ENCODE data around the gene RASD1. TPM values are rescaled to one million over a fixed set of nuclear protein-coding genes. Genes with fewer than 3 reads are reported as not detected.

The RASD1 gene
- total and polyA plus RNA-seq, 2 experiments from 2014 or later: 23.5 to 46.9 TPM

DNA sequence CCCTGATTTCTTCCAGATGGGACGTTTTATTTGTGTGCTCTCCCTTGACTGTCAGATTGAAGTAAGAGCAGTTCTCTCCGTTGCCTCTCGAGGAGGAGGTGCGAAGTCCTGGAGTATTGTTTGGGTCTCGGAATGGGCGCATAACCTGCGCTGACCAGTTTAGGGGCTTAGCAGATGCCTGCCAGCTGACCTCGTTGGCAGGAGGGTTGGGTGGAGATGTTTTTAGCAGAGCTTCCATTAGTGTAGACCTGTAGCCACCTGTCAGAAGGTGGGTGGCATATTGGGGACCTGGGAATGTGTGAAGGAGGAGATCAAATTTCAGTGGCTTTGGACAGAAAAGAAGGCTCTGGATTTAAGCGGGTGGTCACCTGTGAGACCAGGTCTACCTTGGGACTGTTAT, 3.6 kb downstream of the RASD1 start:
- no peaks in the 10 kb centered on the region for H3K9me2 ChIP-seq (replicated peaks; ENCODE audit: insufficient read depth)
- H2AFZ ChIP-seq: no peak overlapping the region
- no peak overlapping the region for H3K4me3 ChIP-seq
- no peak overlapping the region for H3K4me2 ChIP-seq
- no peak for TF ChIP-seq EZH2 (IDR thresholded peaks at IDR 0.05; ENCODE audit: borderline replicate concordance)
- TF ChIP-seq, protein P1, sequence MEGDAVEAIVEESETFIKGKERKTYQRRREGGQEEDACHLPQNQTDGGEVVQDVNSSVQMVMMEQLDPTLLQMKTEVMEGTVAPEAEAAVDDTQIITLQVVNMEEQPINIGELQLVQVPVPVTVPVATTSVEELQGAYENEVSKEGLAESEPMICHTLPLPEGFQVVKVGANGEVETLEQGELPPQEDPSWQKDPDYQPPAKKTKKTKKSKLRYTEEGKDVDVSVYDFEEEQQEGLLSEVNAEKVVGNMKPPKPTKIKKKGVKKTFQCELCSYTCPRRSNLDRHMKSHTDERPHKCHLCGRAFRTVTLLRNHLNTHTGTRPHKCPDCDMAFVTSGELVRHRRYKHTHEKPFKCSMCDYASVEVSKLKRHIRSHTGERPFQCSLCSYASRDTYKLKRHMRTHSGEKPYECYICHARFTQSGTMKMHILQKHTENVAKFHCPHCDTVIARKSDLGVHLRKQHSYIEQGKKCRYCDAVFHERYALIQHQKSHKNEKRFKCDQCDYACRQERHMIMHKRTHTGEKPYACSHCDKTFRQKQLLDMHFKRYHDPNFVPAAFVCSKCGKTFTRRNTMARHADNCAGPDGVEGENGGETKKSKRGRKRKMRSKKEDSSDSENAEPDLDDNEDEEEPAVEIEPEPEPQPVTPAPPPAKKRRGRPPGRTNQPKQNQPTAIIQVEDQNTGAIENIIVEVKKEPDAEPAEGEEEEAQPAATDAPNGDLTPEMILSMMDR (IDR thresholded peaks at IDR 0.05; ENCODE audit: poor library complexity): no peak
- TF ChIP-seq EZH2phosphoT487 (IDR thresholded peaks at IDR 0.05; ENCODE audit: low read depth, severe bottlenecking, unreplicated experiment): no peak
- H3K27me3 ChIP-seq: peaks cover 9% of the 10 kb centered on the region
- no peak overlapping the region for H3K27ac ChIP-seq
- no peaks in the 10 kb centered on the region for H4K20me1 ChIP-seq (ENCODE audit: insufficient read depth, poor library complexity, severe bottlenecking)
- peaks cover 3% of the 10 kb centered on the region for H3K79me2 ChIP-seq
- 80% methylated on average over 9 of the region's 9 CpGs for WGBS (ENCODE audit: low lambda C conversion rate, missing lambda C conversion rate)
- peaks cover 21% of the 10 kb centered on the region for H3K4me1 ChIP-seq (ENCODE audit: insufficient read depth)
- H3K36me3 ChIP-seq (replicated peaks; ENCODE audit: insufficient read depth, low read depth): no peaks in the 10 kb centered on the region
- DNase-seq (ENCODE audit: low spot score): no peak
- H3K9me3 ChIP-seq (ENCODE audit: low read depth): no peaks in the 10 kb centered on the region

DNA sequence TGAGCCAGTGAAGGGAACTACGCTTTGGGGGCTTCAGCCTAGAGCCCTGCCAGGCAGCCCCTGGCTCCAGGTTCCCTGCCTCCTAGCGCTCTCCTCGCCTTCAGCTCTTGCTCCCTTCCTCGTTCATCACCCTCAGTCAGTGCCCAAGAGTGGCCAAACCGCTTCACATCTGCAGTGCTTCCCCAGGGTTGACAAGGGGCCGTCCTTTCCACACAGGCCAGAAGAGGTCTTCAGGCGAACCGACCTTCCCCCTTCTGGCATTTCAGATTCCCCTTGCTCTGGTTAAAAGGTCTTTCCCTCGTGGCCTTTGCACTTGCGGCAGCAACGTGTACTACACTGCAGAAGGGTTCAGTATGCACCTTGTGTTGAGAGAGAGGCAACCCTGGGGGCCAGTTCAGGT, 4.1 kb downstream of the RASD1 start:
- Histone ChIP-seq H3K9me2 (replicated peaks; ENCODE audit: insufficient read depth) (no peaks in the 10 kb centered on the region), H4K20me1 (ENCODE audit: insufficient read depth, poor library complexity, severe bottlenecking) (no peaks in the 10 kb centered on the region), H3K79me2 (peaks cover 3% of the 10 kb centered on the region), H3K36me3 (replicated peaks; ENCODE audit: insufficient read depth, low read depth) (no peaks in the 10 kb centered on the region), H3K9me3 (ENCODE audit: low read depth) (no peaks in the 10 kb centered on the region), H3K27me3 (peaks cover 9% of the 10 kb centered on the region), H3K27ac (no peak overlapping the region), H3K4me2 (no peak overlapping the region), H3K4me1 (ENCODE audit: insufficient read depth) (peaks cover 19% of the 10 kb centered on the region), H2AFZ (no peak overlapping the region), H3K4me3 (no peak overlapping the region)
- TF ChIP-seq, protein P1 (IDR thresholded peaks at IDR 0.05; ENCODE audit: poor library complexity): no peak
- no peak for TF ChIP-seq EZH2phosphoT487 (IDR thresholded peaks at IDR 0.05; ENCODE audit: low read depth, severe bottlenecking, unreplicated experiment)
- TF ChIP-seq EZH2 (IDR thresholded peaks at IDR 0.05; ENCODE audit: borderline replicate concordance): no peak
- 74% methylated on average over 11 of the region's 11 CpGs for WGBS (ENCODE audit: low lambda C conversion rate, missing lambda C conversion rate)
- DNase-seq (ENCODE audit: low spot score): no peak

DNA sequence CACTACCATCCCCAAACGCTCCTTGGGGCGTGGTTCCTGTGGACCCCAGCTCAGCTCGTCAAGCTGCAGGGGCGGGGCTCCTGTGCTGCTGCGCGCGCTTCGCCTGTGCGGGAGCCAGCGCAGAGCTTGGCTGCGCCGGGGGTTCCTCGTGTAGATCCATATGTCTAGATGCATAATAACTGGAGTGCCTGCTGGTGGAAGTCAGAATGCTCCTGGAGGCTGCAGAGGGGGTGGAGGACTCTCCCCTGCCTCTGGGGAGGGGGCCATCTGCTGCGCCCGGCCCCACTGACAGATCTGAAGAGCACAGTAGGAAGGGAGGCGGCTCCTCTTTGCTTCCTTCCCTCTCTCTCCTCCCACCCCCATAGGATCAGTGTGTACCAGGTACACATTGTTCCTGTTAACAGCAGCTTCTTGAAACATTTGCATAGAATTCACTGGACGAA, 4.6 kb downstream of the RASD1 start:
- Histone ChIP-seq H4K20me1 (ENCODE audit: insufficient read depth, poor library complexity, severe bottlenecking) (no peaks in the 10 kb centered on the region), H3K27me3 (peaks cover 9% of the 10 kb centered on the region), H3K27ac (no peak overlapping the region), H3K4me3 (no peak overlapping the region), H3K4me1 (ENCODE audit: insufficient read depth) (peaks cover 17% of the 10 kb centered on the region), H3K79me2 (peaks cover 3% of the 10 kb centered on the region), H3K9me2 (replicated peaks; ENCODE audit: insufficient read depth) (no peaks in the 10 kb centered on the region), H3K4me2 (no peak overlapping the region), H3K9me3 (ENCODE audit: low read depth) (no peaks in the 10 kb centered on the region), H2AFZ (no peak overlapping the region), H3K36me3 (replicated peaks; ENCODE audit: insufficient read depth, low read depth) (no peaks in the 10 kb centered on the region)
- no peak for DNase-seq (ENCODE audit: low spot score)
- TF ChIP-seq EZH2phosphoT487 (IDR thresholded peaks at IDR 0.05; ENCODE audit: low read depth, severe bottlenecking, unreplicated experiment): no peak
- TF ChIP-seq, protein P1 (IDR thresholded peaks at IDR 0.05; ENCODE audit: poor library complexity): no peak
- TF ChIP-seq EZH2 (IDR thresholded peaks at IDR 0.05; ENCODE audit: borderline replicate concordance): no peak
- 93% methylated on average over 17 of the region's 17 CpGs for WGBS (ENCODE audit: low lambda C conversion rate, missing lambda C conversion rate)

DNA sequence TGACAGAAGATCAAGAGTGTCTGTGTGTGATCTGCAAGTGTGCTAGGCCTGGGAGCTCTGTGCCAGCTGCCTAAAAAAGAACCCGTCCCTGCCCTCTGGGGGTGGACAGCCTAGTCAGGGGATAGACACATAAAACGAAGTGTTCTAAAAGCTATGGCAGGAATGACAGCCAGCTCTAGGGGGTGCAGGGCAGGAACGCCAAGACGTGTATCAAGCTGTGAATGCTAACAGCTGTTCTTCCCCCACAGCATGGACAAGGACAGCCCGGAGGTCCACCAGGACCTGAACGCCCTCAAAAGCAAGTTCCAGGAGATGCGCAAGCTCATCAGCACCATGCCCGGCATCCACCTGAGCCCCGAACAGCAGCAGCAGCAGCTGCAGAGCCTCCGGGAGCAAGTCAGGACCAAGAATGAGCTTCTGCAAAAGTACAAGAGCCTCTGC, 5.1 kb downstream of the RASD1 start:
- Histone ChIP-seq H3K79me2 (peaks cover 3% of the 10 kb centered on the region), H2AFZ (no peak overlapping the region), H3K4me1 (ENCODE audit: insufficient read depth) (peaks cover 17% of the 10 kb centered on the region), H3K27me3 (peaks cover 9% of the 10 kb centered on the region), H3K9me2 (replicated peaks; ENCODE audit: insufficient read depth) (no peaks in the 10 kb centered on the region), H3K9me3 (ENCODE audit: low read depth) (no peaks in the 10 kb centered on the region), H3K27ac (no peak overlapping the region), H3K4me3 (no peak overlapping the region), H3K4me2 (no peak overlapping the region), H4K20me1 (ENCODE audit: insufficient read depth, poor library complexity, severe bottlenecking) (no peaks in the 10 kb centered on the region), H3K36me3 (replicated peaks; ENCODE audit: insufficient read depth, low read depth) (no peaks in the 10 kb centered on the region)
- no peak for TF ChIP-seq EZH2phosphoT487 (IDR thresholded peaks at IDR 0.05; ENCODE audit: low read depth, severe bottlenecking, unreplicated experiment)
- TF ChIP-seq, protein P1 (IDR thresholded peaks at IDR 0.05; ENCODE audit: poor library complexity): no peak
- no peak for TF ChIP-seq EZH2 (IDR thresholded peaks at IDR 0.05; ENCODE audit: borderline replicate concordance)
- 94% methylated on average over 10 of the region's 10 CpGs for WGBS (ENCODE audit: low lambda C conversion rate, missing lambda C conversion rate)
- no peak for DNase-seq (ENCODE audit: low spot score)
